Endothelial cell of umbilical vein (primary cell): ENCODE measurements around the gene WDR82. TPM values are rescaled to one million over a fixed set of nuclear protein-coding genes. Genes with fewer than 3 reads are reported as not detected.

Experiments
- BruUV-seq: library from RNA; stranded (reverse); fragments of 400-500 nt; replicated peaks from 2 replicates; lab custom pipeline; 2021; lab: Mats Ljungman, UMichigan
- CTCF ChIA-PET: fragments of 300-600, 350-600 bp; sonication (Branson Sonifier 250); formaldehyde crosslinking; loops from one replicate; lab custom pipeline; 2021; ENCODE audit warnings: antibody characterized with exemption, inconsistent platforms; lab: Charles Lee
- POLR2A ChIA-PET: fragments of 300-600, 350-600 bp; sonication (Branson Sonifier 250); formaldehyde crosslinking; loops from one replicate; lab custom pipeline; 2021; ENCODE audit warnings: antibody characterized with exemption, inconsistent platforms; lab: Charles Lee
- DNase-seq: peaks from one replicate; pipeline ENCODE4 v3.0.0-alpha.2; 2011; ENCODE audit warnings: low read depth, low spot score
- FAIRE-seq: peaks from 2 replicates; lab custom pipeline; 2011; peaks lifted over from hg19 to GRCh38; lab: Jason Lieb, UNC
- H2AFZ ChIP-seq: 2 replicates; pipeline ENCODE4 v1.6.0; 2012; ENCODE audit warnings: low read depth, low read length, control low read depth, inconsistent platforms
- H3K27ac ChIP-seq: 2 replicates; pipeline ENCODE4 v1.5.1; 2011; ENCODE audit warnings: low read depth, mild to moderate bottlenecking, control low read depth, low read length, moderate library complexity; ENCODE audit not compliant: insufficient read depth
- H3K27me3 ChIP-seq, 2 experiments: 2 replicates each; pipeline versions ENCODE4 v1.6.0 to v1.6.1; 2011; ENCODE audit warnings: low read length in 2 of 2, mixed read lengths in 1 of 2; ENCODE audit not compliant: control insufficient read depth in 2 of 2, insufficient read depth in 2 of 2
- H3K36me3 ChIP-seq, 2 experiments: 2 replicates in 1 of 2; 3 replicates in 1 of 2; pipeline ENCODE4 v1.5.1; 2011; ENCODE audit warnings: low read length in 2 of 2, mild to moderate bottlenecking in 1 of 2, moderate library complexity in 1 of 2; ENCODE audit not compliant: control insufficient read depth in 2 of 2, insufficient read depth in 2 of 2; ENCODE audit errors: extremely low read depth in 1 of 2
- H3K4me1 ChIP-seq: 3 replicates; pipeline ENCODE4 v1.5.1; 2011; ENCODE audit warnings: mild to moderate bottlenecking, low read length; ENCODE audit not compliant: control insufficient read depth, insufficient read depth; ENCODE audit errors: extremely low read depth
- H3K4me2 ChIP-seq: 2 replicates; pipeline ENCODE4 v1.6.1; 2011; ENCODE audit warnings: low read length, control low read depth, mixed read lengths; ENCODE audit not compliant: insufficient read depth
- H3K4me3 ChIP-seq, 3 experiments: fragments of 200-600 bp in 1 of 3; sonication (generic), shearing (Covaris generic) in 1 of 3; replicated peaks in 1 of 3; 2 replicates each; pipeline ENCODE4 v1.5.1; 2011 to 2016; ENCODE audit warnings: control low read depth in 3 of 3, low read length in 3 of 3, mild to moderate bottlenecking in 2 of 3, inconsistent platforms in 1 of 3, low read depth in 1 of 3, moderate library complexity in 1 of 3; ENCODE audit not compliant: insufficient read depth in 1 of 3
- H3K79me2 ChIP-seq: 2 replicates; pipeline ENCODE4 v1.6.0; 2012; ENCODE audit warnings: low read length, inconsistent platforms; ENCODE audit not compliant: control insufficient read depth, insufficient read depth
- H3K9ac ChIP-seq: replicated peaks from 2 replicates; pipeline ENCODE3; 2011; ENCODE audit warnings: low read length, control low read depth; ENCODE audit not compliant: insufficient read depth; ENCODE audit errors: extremely low read depth
- H3K9me1 ChIP-seq: replicated peaks from 3 replicates; pipeline ENCODE4 v1.6.0; 2011; ENCODE audit warnings: mild to moderate bottlenecking, low read length; ENCODE audit not compliant: control insufficient read depth, insufficient read depth; ENCODE audit errors: extremely low read depth
- H3K9me3 ChIP-seq: replicated peaks from 2 replicates; pipeline ENCODE4 v1.5.1; 2012; ENCODE audit warnings: low read length, inconsistent platforms; ENCODE audit not compliant: control insufficient read depth, insufficient read depth
- H4K20me1 ChIP-seq: replicated peaks from 2 replicates; pipeline ENCODE3; 2011; ENCODE audit warnings: mild to moderate bottlenecking, low read length; ENCODE audit not compliant: control insufficient read depth, insufficient read depth; ENCODE audit errors: extremely low read depth
- EZH2 ChIP-seq: IDR thresholded peaks from 2 replicates; pipeline ENCODE4 v1.6.1; 2012; ENCODE audit warnings: borderline replicate concordance, low read depth, mild to moderate bottlenecking, moderate library complexity, low read length, inconsistent platforms; ENCODE audit not compliant: severe bottlenecking
- FOS ChIP-seq: IDR thresholded peaks from 2 replicates; pipeline ENCODE4 v1.6.1; 2011; ENCODE audit warnings: mild to moderate bottlenecking, low read length, moderate library complexity, borderline replicate concordance; ENCODE audit not compliant: insufficient read depth
- GATA2 ChIP-seq: IDR thresholded peaks from 2 replicates; pipeline ENCODE4 v1.7.0; 2011; ENCODE audit warnings: low read depth, mild to moderate bottlenecking, moderate library complexity, mixed read lengths, low read length; ENCODE audit not compliant: insufficient read length, insufficient read depth
- JUN ChIP-seq: IDR thresholded peaks from 2 replicates; pipeline ENCODE4 v1.6.1; 2011; ENCODE audit warnings: borderline replicate concordance, low read depth; ENCODE audit not compliant: insufficient read length, insufficient read depth
- MYC ChIP-seq: IDR thresholded peaks from one replicate; pipeline ENCODE4 v1.6.1; 2011; ENCODE audit warnings: mild to moderate bottlenecking, low read depth, low read length
- POLR2A ChIP-seq: IDR thresholded peaks from 2 replicates; pipeline ENCODE4 v1.6.1; 2012; ENCODE audit warnings: low read depth, mild to moderate bottlenecking, control low read depth, low read length
- POLR2AphosphoS5 ChIP-seq: IDR thresholded peaks from 2 replicates; pipeline ENCODE4 v1.6.1; 2012; ENCODE audit warnings: low read depth, mild to moderate bottlenecking, control low read depth, low read length, moderate library complexity; ENCODE audit not compliant: insufficient read depth
- dilution Hi-C: fragments of 300-500 bp; cut with MboI; formaldehyde crosslinking; loops from one replicate; pipeline ENCODE4 v1.15.0; 2019; ENCODE audit warnings: low sequenced_read_pairs; ENCODE audit not compliant: extremely low pct_ligation_motif_present
- intact Hi-C: fragments of 100-400 bp; cut with micrococcal nuclease; formaldehyde crosslinking; loops from one replicate; pipeline ENCODE4 v1.10.0; 2022
- polyA plus RNA-seq, 4 experiments: library from polyadenylated mRNA; depleted of rRNA in 3 of 4; stranded (reverse) in 3 of 4; unstranded in 1 of 4; fragments of >200 nt; gene quantifications; 2 replicates each; pipeline versions ENCODE4 v1.2.1 to v1.2.3, GENCODE V29; 2011 to 2012; ENCODE audit warnings: missing spikeins in 1 of 4
- total RNA-seq: library from RNA; stranded (reverse); gene quantifications from 2 replicates; pipeline ENCODE4 v1.2.3, GENCODE V29; 2021
- TF ChIP-seq, protein P1 (sequence below), 2 donors: IDR thresholded peaks; 1 replicate in 1 of 2; 2 replicates in 1 of 2; pipeline ENCODE4 v1.5.1; 2011; ENCODE audit warnings: low read length in 2 of 2, mild to moderate bottlenecking in 2 of 2, moderate library complexity in 2 of 2, control low read depth in 1 of 2, inconsistent platforms in 1 of 2, low read depth in 1 of 2; ENCODE audit not compliant: insufficient read depth in 1 of 2; ENCODE audit errors: extremely low read depth in 1 of 2
- TF ChIP-seq, protein P2 (sequence below): IDR thresholded peaks from 2 replicates; pipeline ENCODE4 v1.6.1; 2011; ENCODE audit not compliant: insufficient read depth, insufficient read length

The WDR82 gene
- total and polyA plus RNA-seq, 2 donors (not counting 3 experiments of a cell fraction or from before 2014, with no cell fraction given): 39.9 to 71.3 TPM

DNA sequence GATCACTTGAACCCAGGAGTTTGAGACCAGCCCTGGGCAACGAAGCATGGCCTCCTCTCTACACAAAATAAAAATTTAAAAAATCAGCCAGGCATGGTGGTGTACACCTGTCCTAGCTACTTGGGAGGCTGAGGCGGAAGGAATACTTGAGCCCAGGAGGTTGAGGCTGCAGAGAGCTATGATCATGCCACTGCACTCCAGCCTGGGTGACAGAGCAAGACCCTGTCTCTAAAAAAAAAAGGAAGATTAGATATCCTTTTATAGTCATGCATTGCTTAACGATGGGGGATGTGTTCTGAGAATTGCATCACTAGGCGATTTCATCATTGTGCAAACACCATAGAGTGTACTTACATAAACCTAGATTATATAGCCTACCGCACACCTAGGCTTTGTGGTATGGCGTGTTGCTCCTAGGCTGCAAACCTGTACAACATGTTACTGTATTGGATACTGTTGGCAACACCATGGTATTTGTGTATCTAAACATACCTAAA lies 67.9 kb downstream of the WDR82 start:
- Histone ChIP-seq H3K27ac (no peak overlapping the region), H4K20me1 (no peaks in the 10 kb centered on the region), H3K4me2 (no peak overlapping the region), H3K36me3 (peaks cover 37 to 59% of the 10 kb centered on the region in 2 experiments), H3K9ac (no peak overlapping the region), H3K4me3 (no peak overlapping the region), H3K9me1 (no peaks in the 10 kb centered on the region), H3K9me3 (no peaks in the 10 kb centered on the region), H2AFZ (no peak overlapping the region), H3K4me1 (no peaks in the 10 kb centered on the region), H3K79me2 (no peaks in the 10 kb centered on the region), H3K27me3 (no peaks in the 10 kb centered on the region)
- no peak for DNase-seq
- CTCF ChIA-PET: interaction anchor here (1.5 kb wide), 1 partner anchor 9 kb away, joined by 4 read pairs; no protein-coding TSS in a partner anchor
- POLR2A ChIA-PET: no interaction called here
- no peak for FAIRE-seq
- no TSS peak for BruUV-seq
- TF ChIP-seq JUN (no peak), GATA2 (no peak), MYC (no peak), POLR2A (no peak), POLR2AphosphoS5 (no peak), FOS (no peak), EZH2 (no peak)
- TF ChIP-seq, protein P1, sequence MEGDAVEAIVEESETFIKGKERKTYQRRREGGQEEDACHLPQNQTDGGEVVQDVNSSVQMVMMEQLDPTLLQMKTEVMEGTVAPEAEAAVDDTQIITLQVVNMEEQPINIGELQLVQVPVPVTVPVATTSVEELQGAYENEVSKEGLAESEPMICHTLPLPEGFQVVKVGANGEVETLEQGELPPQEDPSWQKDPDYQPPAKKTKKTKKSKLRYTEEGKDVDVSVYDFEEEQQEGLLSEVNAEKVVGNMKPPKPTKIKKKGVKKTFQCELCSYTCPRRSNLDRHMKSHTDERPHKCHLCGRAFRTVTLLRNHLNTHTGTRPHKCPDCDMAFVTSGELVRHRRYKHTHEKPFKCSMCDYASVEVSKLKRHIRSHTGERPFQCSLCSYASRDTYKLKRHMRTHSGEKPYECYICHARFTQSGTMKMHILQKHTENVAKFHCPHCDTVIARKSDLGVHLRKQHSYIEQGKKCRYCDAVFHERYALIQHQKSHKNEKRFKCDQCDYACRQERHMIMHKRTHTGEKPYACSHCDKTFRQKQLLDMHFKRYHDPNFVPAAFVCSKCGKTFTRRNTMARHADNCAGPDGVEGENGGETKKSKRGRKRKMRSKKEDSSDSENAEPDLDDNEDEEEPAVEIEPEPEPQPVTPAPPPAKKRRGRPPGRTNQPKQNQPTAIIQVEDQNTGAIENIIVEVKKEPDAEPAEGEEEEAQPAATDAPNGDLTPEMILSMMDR (IDR thresholded peaks at IDR 0.05; ENCODE audit: extremely low read depth in 1 of 2, insufficient read depth in 1 of 2, low read depth in 1 of 2, low read length in 2 of 2): no peak
- TF ChIP-seq, protein P2, sequence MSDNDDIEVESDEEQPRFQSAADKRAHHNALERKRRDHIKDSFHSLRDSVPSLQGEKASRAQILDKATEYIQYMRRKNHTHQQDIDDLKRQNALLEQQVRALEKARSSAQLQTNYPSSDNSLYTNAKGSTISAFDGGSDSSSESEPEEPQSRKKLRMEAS: no peak
- dilution Hi-C loops: no loop called here
- intact Hi-C loops: no loop called here
